SU-DHL-6 (cell line): ENCODE measurements around the gene DNAJC11.

ENCODE experiments used
- CTCF ChIP-seq: fragments of 200-600 bp; sonication (generic); IDR thresholded peaks from one replicate; pipeline ENCODE4 v1.5.1; 2017; ENCODE audit warnings: antibody characterized with exemption, mild to moderate bottlenecking, low read length, moderate library complexity; ENCODE audit not compliant: insufficient read depth, poor library complexity, severe bottlenecking
- EZH2phosphoT487 ChIP-seq: fragments of 200-600 bp; sonication (generic), shearing (Covaris generic); conservative IDR thresholded peaks from 2 replicates; pipeline ENCODE4 v1.6.1; 2018; ENCODE audit warnings: mild to moderate bottlenecking, antibody characterized with exemption, low read length, moderate library complexity, mixed read lengths

GRCh38 chr1:6602669-6603237 lies 98.9 kb downstream of the DNAJC11 start, which contains the start of gene KLHL21:
- TF ChIP-seq CTCF, result no peak
- no peak for TF ChIP-seq EZH2phosphoT487
